ENCODE data around the gene SLC30A10.
"Not testable (repeated sequence)": the region's sequence is repeated elsewhere in the genome, so short reads cannot be mapped to it uniquely, and the experiment has no call there.

The SLC30A10 gene

DNA sequence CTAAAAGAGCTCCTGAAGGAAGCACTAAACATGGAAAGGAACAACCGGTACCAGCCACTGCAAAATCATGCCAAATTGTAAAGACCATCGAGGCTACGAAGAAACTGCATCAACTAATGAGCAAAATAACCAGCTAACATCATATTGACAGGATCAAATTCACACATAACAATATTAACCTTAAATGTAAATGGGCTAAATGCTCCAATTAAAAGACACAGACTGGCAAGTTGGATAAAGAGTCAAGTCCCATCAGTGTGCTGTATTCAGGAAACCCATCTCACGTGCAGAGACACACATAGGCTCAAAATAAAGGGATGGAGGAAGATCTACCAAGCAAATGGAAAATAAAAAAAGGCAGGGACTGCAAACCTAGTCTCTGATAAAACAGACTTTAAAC, 39.7 kb downstream of the SLC30A10 start:
- not testable (repeated sequence) for DNase-seq

DNA sequence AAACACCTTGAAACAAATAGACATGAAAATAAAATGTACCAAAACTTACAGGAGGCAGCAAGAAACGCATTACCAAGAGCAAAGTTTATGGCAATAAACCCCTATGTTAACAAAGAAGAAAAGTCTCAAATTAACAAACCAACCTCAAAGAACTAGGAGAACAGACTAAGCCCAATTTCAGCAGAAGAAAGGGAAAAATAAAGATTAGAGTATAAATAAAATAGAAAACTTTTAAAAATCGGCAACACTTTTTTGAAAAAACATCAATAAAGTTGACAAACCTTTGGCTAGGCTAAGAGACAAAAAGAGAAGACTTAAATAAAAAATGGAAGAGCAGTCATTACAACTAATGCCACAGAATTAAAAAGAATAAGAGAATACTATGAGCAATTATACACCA, 42.7 kb downstream of the SLC30A10 start:
- DNase-seq, result no peak

DNA sequence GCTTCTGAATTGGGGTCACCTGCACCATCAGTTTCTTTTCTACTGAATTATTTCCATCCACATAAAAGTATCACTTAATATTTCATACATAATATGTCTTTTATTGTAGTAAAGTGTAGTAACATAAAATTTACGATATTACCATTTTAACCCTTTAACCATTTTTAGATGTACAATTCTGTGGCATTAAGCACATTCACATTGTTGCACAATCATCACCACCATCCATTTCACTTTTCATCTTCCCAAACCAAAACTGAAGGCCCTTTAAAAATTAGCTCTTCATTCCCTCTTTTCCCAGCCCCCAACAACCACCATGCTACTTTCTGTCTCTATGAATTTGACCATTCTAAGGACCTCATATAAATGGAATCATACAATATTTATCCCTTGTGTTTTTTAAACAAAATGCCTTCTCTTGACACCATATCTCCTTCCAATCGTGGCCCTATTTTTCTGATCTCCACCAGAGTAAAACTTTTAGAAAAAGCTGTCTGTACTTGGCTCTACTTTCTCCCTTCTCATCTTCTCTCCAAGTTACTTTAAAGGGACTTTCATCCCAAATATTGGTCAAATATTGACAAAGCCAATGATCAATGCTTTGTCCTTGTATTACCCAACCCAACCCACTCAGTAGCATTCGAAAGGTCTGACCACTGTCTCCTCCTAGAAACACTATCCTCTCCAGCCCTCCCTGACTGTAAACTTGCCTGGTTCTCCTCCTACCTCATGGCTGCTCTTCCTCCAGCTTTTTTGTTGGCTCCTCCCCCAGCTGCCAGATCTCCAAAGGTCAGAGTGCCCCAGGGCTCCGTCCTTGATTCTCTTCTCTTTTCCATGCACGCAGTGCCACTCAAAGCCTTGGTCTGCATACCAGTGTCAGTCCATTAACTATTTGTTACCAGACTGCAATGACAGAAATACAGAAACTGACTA, 44.7 kb downstream of the SLC30A10 start:
- DNase-seq, result no peak

DNA sequence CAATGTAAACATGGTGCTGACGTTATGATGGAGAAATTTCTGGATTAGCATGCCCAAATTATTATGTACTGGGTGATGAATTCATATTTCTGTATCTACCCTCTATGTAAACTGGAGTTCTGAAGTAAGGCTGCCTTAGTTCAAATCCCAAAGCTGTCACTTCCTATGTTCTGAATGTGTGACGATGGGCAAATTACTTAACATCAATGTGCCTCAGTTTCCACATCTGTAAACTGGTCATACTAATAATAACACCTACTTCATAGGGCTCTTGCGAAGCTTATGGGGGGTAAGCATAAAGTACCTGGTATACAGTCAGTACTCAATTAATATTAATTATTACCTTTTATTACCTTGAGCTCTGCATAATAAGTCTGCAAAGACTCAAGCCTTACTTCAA, 45.6 kb downstream of the SLC30A10 start:
- no peak for DNase-seq

DNA sequence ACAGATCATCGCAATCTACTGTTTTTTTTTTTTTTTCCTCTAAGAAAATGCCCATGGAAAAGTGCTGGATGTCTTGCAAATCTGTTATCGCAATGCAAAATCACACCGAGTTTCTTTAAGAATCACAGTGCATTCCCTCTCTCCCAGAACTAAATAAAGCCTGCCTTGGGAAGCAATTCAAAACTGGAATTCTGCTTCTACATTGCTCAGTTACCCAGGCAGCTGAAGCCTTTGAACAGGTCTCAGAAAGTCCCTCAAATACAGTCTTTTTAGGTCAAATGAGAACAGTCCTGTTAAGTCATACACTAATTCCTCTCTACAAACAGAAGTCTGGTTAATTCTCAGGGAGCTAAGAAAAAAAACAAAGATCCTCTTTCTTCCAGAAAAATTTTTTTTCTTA, 46.3 kb downstream of the SLC30A10 start:
- DNase-seq, result no peak

DNA sequence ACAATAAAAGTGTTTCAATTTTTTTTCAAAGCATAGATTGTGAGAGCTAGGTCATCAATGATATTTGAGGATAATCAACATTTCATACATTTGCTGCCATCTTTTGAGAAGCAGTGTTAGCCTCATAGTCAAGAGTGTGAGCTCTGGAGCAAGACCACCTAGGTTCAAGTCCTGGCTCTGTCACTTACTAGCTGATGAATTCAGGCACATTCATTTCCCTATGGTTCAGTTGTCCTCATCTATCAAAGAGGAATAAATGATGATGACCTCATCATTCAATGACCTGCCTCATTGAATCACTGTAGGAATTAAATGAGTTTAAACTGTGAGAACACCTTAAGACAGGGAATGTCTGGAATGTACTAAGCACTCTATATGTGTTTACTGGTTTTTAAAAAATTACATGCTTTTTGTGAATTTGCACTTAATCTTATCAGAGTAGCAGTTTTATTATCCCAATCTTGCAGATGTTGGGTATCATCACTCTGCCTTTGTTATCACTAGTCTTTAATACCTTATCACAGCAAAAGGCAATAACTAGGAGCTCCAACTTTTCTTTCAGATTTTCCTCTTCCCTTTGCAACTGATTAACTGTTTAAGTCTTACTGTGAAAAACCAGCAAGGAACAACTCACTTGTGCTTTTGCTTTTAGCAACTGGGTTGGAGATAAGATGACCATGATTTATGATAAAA, 47.4 kb downstream of the SLC30A10 start:
- no peak for DNase-seq

DNA sequence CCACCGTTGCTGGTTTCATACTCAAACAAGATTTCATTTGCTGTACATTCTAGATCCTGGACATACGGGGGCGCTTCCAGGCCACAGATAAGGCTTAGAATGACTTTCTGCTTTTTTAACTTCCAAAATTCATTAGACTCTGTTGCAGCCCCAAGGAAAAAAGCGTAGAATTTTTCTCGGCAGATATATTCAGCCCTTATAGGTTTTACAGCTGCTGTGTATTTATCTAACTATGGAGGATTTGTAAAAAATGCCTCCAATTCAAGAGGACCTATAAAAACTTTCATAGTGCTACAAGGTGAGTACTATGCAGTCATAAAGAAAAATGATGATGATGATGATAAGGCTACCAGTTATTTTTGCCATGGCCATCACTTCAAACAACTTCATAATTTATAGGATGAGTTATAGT, 51.6 kb downstream of the SLC30A10 start:
- no peak for DNase-seq

DNA sequence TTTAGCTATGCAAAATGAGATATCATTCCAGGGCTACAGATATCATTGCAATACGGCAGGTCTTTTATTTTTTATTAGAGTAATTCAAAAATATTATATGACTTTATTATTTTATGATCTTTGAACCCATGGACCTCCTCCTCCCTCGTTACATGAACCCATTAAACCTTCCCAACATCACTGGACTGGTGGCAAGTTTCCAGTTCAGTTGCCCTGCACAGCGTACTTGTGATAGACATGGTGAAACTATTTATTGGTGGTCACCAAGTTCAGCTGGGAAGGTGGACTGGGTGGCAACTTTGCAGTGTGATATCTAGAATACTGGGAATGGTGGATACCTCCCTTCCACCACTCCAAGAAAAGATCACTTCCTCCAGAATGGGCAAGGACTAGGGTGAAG, 52.5 kb downstream of the SLC30A10 start:
- DNase-seq, result no peak

DNA sequence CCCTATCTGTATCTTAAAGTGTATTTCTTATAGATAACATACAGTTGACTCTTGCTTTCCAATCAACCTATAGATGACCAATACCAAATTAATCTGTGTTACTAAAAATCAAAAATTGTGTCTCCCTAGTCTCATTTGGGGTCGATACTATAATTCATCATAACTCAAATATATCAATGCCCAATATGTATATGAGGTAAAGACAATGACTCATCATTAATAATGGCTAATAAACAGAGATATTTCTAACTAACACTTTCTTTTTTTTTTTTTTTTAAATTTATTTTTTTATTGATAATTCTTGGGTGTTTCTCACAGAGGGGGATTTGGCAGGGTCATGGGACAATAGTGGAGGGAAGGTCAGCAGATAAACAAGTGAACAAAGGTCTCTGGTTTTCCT, 55.8 kb downstream of the SLC30A10 start:
- DNase-seq, result not testable (repeated sequence)

DNA sequence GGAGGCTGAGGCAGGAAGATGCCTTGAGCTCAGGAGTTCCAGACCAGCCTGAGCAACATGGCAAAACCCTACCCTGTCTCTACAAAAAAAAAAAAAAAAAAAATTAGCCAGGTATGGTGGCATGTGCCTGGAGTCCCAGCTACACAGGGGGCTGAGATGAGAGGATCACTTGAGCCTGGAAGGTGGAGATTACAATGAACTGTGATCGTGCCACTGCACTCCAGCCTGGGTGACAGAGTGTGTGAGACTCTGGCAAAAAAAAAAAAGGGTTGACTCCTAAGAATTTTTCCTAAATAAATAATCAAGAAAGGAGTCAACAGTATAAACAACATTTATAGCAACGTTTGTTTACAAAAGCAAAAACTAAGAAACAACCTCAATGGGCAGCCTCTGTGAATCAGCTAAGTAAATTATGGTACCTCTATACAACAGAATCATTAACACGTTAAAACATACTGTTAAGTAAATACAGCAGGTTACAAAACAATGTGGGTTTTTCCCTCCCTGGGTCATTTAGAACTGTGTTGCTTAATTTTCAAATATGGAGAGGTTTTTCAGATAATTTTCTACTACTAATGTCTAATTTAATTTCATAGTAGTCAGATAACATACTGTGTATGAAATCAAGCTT, 56.8 kb downstream of the SLC30A10 start:
- DNase-seq, result no peak

DNA sequence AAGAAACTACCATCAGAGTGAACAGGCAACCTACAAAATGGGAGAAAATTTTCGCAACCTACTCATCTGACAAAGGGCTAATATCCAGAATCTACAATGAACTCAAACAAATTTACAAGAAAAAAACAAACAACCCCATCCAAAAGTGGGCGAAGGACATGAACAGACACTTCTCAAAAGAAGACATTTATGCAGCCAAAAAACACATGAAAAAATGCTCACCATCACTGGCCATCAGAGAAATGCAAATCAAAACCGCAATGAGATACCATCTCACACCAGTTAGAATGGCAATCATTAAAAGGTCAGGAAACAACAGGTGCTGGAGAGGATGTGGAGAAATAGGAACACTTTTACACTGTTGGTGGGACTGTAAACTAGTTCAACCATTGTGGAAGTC, 59.7 kb downstream of the SLC30A10 start:
- not testable (repeated sequence) for DNase-seq
